Sciatic nerve (tissue), 2 donors: Measurements from ENCODE around the gene TES. TPM values are rescaled to one million over a fixed set of nuclear protein-coding genes. Genes with fewer than 3 reads are reported as not detected.
"Not testable (repeated sequence)": the region's sequence is repeated elsewhere in the genome, so short reads cannot be mapped to it uniquely, and the experiment has no call there.

ENCODE experiments used
- ATAC-seq: fragments of 200-7000 bp; cut with Tn5 transposase; one replicate; pipeline ENCODE4 v1.9.1; 2020; ENCODE audit warnings: mild to moderate bottlenecking, moderate library complexity
- DNase-seq: peaks from one replicate; pipeline ENCODE4 v3.0.0-alpha.2; 2020; ENCODE audit warnings: low spot score
- intact Hi-C: fragments of 100-400 bp; cut with DNase I; formaldehyde crosslinking; loops from one replicate; pipeline ENCODE4 v1.14.2; 2022
- total RNA-seq: library from RNA; stranded (reverse); fragmentation: NEBNext Ultra II Directional; extraction: Animal tissue kit (Norgen Biotek cat#: 25700); gene quantifications from one replicate; pipeline ENCODE4 v1.2.1, GENCODE V29; 2021
- donor health status: DM: no; HTN: no; CAD: no.
- donor health status: DM: no; HTN: no; CAD: no.

Gene TES
- total RNA-seq, 1 donor from 2014 or later, result 32.3 TPM

DNA sequence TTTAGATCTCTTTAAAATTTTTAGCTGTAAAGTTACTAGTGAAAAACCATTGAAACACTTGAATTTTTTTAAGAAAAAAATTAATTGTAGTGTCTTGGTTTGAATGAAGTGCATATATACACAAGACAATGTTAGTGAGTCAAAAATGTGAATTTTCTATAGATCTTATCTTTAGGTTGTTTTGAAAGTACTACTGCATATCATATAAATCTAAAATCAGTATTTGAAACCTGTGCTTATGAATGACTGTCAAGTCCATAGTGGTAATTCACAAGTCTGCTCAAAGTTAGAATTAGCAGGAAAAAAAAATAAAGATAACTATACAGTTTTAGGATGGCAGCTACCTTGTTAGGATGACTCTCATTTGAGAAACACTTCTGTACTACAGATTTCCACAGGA, 25.0 kb downstream of the TES start:
- no peak for ATAC-seq

DNA sequence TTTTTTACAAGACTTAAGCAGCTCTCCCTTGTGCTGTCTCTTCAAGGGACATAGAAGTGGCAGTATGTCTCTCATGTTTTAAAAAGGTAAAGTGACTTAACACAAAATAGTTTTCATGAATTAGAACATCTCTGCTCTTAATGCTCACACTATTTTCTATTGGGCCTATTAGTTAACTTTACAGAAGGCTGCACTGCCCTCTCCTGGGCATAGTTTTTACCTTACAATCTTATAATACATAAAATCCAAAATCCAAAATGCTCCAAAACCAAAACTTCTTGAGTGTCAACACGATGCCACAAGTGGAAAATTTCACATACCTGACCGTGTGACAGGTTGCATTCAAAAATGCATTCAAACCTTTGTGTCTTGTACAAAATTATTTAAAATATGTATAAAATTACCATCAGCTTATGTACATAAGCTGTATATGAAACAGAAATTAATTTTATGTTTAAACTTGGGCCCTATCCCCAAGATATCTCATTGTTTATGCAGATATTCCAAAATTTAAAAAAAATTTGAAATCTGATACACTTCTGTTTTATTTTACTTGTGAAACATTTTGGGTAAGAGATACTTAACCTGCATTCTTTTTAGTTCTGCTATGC, 25.8 kb downstream of the TES start:
- ATAC-seq (peak; percentile 75), DNase-seq (peak; percentile 70)
- intact Hi-C loops, result no loop called here

More for the DNA sequence above, 25.0 kb downstream of the TES start:
- intact Hi-C loops, result no loop called here
- no peak for DNase-seq

DNA sequence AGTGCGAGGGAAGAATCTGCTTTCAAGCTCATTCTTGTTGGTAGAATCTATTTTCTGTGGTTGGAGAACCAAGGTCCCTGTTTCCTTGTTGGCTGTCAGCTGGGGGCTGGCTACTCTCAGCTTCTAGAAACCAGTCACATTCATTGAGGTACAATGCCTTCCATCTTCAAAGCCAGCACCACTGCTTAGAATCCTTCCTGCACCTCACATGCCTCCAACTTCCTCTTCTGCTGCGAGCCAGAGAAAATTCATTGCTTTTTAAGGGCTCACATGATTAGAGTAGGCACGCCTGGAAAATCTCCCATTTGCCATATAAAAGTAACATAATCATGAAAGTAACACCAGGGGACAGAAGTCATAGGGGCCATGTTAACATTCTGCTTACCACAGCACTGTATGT, 28.7 kb downstream of the TES start:
- intact Hi-C loops, result no loop called here
- DNase-seq (no peak), ATAC-seq (no peak)

DNA sequence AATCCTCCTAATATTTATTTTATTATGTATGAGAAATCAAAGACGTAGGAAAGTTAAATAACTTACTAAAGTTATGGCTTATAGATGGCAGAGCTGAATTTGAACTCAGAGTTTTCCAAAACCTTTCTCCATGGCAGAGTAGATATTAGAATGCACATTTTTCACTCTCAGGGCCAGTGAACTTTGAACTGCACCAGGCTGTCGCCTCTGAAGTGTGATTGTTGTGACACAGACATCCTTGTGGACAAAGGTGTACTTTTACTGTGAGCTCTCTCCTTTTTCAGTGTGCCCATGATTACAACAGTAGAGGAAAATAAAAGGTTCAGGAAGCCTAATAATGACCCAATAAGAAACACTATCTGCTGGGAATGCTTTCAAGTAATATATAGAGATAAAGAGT, 29.1 kb downstream of the TES start:
- DNase-seq (no peak), ATAC-seq (no peak)
- intact Hi-C loops, result no loop called here

DNA sequence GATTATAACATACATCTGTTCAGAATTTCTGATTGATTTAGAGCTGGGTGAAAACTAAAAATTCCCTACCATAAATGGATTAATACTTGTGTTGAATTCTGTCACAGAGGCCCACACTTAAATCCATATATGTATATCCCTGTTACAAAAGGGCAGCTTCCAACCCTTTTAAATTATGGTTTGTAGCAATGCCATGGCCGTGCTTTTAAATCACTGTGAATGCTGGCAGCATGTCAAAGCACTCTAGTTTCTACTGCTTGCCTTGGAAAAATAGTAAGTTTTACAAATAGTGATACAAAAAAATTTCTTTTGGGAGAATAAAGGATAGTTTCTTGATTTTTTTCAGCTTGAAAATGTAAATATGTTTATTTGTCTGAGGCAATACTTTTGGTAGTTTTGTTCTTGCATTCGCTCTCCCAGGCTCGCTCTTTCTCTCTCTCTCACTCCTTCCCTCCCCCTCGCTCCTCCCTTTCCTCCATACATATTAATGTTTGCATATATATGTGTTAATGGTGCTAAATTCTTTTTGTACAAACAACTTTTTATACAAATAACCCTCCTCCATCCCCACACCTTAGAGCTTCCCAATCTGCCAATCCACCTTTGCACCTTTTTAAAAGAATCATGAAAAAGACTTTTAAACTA, 29.8 kb downstream of the TES start:
- no peak for DNase-seq
- intact Hi-C loops, result no loop called here
- no peak for ATAC-seq

DNA sequence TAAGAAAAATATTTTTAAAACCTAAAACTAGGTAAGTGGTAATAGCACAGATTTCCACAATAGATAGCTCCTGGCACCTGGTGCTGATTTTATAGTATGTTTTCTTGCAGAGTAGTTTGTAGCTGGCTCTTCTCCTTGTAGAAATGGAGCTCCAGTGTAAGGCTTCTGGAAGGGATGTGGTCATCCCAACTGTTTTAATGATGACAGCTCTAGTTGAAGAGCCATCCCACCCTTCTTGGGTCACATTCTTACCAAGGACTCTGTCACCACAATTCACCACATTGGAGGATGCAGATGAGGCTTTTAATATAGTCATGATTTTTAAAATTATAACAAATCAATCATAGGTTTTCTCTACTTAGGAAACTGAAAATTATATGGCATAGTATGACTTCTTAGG, 31.0 kb downstream of the TES start:
- ATAC-seq (no peak), DNase-seq (no peak)
- intact Hi-C loops, result no loop called here

DNA sequence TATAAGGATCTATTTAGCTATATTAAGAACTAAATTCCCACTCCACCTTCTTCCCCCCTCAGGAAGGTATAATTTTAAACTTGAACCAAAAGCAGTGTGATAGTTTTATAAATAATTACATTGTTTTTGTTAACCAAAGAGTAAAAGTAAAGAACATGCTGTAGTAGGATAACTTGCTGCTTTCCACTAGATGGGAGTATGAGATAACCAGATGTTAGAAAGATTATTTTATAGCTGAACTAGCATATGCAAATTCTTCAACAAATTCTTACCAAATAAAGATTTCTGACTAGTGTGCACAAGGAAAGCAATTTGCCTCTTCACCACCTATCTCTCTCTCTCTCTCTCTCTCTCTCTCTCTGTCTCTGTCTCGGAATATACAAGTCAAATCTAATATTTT, 31.8 kb downstream of the TES start:
- intact Hi-C loops, result no loop called here
- DNase-seq, result no peak
- ATAC-seq, result no peak

DNA sequence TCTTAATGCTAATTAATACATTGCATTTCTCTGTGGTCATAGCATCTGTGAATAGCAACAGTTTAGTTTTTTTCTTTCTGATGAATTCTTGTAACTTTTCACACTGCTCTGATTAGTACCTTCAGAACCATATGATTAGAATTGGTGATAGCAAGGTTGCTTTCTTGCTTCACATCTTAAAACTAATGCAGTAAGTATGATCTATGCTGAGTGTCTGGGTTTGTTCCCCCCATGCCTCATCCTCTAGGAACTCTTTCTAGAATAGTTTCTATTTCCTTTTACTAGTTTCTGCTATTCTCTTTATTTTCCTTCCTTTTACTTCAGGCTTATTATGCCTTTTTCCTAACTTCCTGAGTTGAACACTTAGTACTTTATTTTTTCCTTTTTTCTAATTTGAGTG, 32.4 kb downstream of the TES start:
- intact Hi-C loops, result no loop called here
- ATAC-seq (no peak), DNase-seq (no peak)

DNA sequence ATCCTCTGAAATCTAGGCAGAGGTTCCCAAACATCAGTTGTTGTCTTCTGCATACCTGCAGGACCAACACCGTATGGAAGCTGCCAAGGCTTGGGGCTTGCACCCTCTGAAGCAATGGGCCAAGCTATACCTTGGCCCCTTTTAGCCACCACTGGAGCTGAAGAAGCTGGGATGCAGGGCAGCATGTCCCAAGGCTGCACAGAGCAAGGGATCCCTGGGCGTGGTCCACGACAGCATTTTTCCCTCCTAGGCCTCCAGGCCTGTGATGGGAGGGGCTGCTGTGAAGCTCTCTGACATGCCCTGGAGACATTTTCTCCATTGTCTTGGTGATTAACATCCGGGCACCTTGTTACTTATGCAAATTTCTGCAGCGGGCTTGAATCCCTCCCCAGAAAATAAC, 34.5 kb downstream of the TES start:
- intact Hi-C loops, DNase-seq, ATAC-seq: not testable (repeated sequence)

DNA sequence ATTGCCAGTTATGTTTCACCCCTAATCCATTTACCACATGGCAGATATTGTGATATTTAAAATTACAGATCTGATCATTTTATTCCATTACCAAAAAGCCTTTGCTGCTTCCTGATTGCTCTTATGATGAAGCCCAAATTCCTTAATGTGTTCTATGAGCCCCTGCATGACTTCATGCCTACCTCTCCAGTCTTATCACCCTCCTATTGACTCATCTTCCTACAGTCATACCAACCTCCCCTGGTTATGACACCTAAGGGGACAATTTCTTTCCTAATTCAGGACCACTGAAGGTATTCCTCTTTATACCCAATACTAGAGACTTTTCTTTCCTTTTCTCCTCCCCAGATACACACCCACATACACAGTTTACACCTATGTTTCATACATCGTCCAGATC, 36.0 kb downstream of the TES start:
- ATAC-seq, result no peak
- intact Hi-C loops, result no loop called here

DNA sequence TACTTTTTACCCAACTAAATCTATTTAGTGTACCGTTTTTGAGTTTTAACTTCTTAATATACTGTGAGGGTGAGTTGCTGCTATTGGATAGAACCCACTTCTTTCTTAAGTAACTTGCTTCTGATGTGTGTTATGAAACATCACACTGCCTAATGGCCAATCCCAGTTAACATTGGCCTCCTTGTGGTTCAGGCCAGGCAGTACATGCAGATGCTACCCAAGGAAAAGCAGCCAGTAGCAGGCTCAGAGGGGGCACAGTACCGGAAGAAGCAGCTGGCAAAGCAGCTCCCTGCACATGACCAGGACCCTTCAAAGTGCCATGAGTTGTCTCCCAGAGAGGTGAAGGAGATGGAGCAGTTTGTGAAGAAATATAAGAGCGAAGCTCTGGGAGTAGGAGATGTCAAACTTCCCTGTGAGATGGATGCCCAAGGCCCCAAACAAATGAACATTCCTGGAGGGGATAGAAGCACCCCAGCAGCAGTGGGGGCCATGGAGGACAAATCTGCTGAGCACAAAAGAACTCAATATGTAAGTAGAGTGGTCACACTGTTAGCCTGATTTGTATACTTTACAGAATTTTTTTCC, 39.7 kb downstream of the TES start:
- DNase-seq (no peak), ATAC-seq (peak; percentile 55)
- intact Hi-C loops, result loop anchor here (10.0 kb wide), 1 partner anchor 565 kb away; no protein-coding TSS in a partner anchor

More for the DNA sequence above, 36.0 kb downstream of the TES start:
- no peak for DNase-seq

DNA sequence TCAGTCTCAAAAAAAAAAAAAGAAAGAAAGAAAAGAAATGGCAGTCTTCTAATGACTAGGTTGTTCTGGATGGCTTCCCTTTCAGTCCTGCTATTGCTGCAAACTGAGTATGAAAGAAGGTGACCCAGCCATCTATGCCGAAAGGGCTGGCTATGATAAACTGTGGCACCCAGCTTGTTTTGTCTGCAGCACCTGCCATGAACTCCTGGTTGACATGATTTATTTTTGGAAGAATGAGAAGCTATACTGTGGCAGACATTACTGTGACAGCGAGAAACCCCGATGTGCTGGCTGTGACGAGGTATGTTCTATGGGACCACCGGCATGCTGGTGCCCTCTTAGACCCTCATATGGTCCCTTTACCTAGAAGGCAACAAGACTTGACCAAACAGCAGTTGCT, 41.3 kb downstream of the TES start:
- intact Hi-C loops, result loop anchor here (10.0 kb wide), 1 partner anchor 563 kb away; no protein-coding TSS in a partner anchor
- ATAC-seq (no peak), DNase-seq (no peak)

DNA sequence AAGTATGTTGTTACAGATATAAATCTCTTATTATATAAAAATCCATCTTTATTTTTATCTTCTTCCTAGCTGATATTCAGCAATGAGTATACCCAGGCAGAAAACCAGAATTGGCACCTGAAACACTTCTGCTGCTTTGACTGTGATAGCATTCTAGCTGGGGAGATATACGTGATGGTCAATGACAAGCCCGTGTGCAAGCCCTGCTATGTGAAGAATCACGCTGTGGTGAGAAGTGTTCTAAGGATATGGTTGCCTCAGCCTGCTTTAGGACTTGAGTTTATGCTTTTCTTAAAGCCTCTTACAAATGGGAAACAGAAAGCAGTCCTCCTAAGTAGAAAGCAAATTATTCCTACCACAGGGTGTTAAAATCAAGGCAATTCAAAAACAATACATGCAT, 41.9 kb downstream of the TES start:
- ATAC-seq, result no peak
- intact Hi-C loops, result loop anchor here (10.0 kb wide), 1 partner anchor 563 kb away; no protein-coding TSS in a partner anchor

DNA sequence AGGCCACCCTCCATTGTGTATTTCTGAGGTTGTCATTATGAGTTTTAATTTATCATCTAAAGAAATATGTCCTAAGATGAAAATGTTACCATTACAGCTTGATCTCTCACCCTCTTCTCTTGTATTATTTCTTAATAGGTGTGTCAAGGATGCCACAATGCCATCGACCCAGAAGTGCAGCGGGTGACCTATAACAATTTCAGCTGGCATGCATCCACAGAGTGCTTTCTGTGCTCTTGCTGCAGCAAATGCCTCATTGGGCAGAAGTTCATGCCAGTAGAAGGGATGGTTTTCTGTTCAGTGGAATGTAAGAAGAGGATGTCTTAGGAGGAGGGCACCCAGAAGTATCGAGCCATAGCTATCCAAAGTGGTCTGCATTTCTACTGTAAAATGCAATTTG, 46.8 kb downstream of the TES start:
- ATAC-seq (no peak), DNase-seq (no peak)
- intact Hi-C loops, result loop anchor here (10.0 kb wide), 1 partner anchor 558 kb away; no protein-coding TSS in a partner anchor

More for the DNA sequence above, 41.9 kb downstream of the TES start:
- no peak for DNase-seq

DNA sequence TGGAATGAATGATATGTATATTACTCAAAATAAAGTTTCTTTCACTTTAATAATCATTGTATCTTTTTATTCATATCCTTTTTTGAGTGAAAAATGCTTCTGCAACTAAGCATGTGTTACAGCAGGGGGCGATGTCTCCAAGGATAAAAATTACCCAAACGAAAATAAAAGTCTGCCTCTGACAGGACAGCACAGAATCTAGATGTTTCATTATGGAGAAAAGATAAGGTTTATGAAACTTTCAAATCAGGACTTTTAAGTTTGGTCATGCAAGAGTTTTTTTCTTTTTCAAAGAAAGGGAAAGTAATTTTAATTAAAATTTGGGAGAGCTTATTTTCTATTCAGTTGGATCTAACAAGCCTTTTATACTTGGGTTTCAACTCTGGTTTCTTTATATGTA, 48.4 kb downstream of the TES start:
- intact Hi-C loops, result loop anchor here (10.0 kb wide), 1 partner anchor 556 kb away; no protein-coding TSS in a partner anchor
- no peak for DNase-seq
- peak; percentile 68 for ATAC-seq

DNA sequence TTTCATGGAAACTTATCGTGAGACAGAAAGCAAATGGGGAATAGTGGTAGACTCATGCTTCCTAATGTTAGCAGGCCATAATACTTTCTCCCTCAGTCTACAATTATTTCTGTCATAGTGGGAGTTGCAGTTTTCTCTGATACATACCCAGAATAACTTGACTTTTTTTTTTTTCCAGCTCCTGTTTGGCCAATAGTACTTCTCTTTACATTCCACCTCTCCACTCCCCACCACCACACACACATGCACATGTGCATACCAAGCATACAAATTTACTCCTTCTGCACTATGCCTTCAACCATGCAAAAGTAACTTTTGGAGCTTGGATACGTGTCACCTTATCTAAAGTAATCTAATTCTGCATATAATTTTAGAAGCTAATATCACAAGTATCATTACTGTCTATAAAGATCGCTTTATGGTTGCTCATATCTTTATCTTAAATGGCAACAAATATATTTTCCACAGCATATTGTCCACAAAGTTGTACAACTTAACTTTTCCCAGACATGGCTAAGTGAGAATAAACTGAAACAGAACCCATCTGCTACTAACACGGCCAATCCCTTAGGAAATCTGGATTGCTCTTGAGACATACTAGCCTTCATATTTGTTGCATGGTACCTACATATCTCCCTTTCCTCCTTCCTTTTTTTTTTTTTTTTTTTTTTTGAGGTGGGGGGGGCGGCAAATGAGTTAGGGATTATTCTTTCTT, 49.0 kb downstream of the TES start:
- ATAC-seq, result no peak
- no peak for DNase-seq
- intact Hi-C loops, result loop anchor here (10.0 kb wide), 1 partner anchor 555 kb away; no protein-coding TSS in a partner anchor

DNA sequence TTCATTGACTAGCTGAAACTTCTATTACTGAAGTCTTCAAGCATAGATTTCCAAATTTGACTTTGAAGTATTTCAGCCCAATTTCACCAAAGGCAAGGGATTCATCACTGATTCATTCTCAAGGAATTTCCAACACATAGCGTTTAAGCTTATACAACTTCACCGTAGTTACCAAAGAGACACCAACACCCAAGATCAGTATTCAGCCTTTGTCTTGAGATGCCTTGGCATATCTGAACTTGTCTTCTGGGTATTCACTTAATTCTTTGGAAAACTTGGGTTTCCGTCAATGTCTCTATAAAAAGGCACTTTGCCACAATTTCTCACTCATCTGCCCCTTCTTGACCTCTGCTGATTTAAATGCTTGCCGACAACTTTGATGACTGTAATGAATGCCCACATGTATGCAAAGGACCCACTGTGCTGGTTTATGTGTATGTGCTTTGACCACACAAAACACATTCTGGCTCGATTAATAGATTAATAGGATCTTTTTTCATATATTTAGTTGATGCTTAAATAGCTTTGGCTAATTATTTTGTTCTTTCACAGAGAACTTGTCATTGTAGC, 49.6 kb downstream of the TES start:
- intact Hi-C loops, result loop anchor here (5.0 to 10.0 kb wide), 2 partner anchors 327 to 555 kb away; no protein-coding TSS in a partner anchor
- ATAC-seq (no peak), DNase-seq (no peak)

DNA sequence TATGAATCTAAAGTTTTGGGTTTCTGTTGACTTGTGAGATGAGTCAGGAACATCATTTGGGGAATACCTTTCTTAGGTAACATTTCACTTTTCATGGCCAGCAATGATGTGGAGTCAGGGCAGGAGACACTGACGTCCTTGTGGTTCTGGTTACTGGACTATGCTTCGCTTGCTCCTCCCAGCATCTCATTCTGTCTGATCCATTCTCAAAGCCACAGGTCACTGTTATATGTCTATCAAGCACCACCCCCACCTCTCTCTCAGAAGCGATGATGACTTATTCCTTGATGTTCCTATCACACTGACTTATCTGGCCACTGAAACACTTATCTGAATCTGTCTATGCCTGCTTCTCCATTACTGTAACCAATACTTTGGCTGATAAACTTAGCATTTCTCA, 51.6 kb downstream of the TES start:
- intact Hi-C loops, result loop anchor here (5.0 kb wide), 1 partner anchor 325 kb away; no protein-coding TSS in a partner anchor
- no peak for DNase-seq

DNA sequence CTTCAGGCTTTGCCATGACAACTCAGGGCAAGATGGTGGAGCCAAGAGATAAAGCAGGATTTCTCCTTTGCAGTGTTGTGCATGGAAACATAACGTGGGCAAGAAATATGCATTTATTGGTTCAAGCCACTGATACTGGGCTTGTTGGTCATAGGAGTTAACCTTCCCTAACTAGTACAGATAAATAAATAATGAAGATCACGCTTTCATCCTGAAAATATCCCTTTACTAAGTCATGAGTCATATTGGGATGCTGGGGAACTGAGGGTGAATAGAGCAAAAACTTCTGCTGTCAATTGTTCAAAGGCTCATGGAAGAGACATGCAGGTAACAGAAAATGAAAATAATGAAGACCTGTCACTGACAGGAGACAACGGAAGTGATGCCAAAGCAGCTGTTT, 55.5 kb downstream of the TES start:
- no peak for DNase-seq
- intact Hi-C loops, result no loop called here

More for the DNA sequence above, 51.6 kb downstream of the TES start:
- no peak for ATAC-seq

More for the DNA sequence above, 55.5 kb downstream of the TES start:
- no peak for ATAC-seq
